SK-N-SH (cell line): ENCODE data around the gene ANO6. TPM values are rescaled to one million over a fixed set of nuclear protein-coding genes. Genes with fewer than 3 reads are reported as not detected.
A peak's percentile ranks its signal among the peaks of the same experiment; 100 is the strongest.

ENCODE experiments used
- CTCF ChIA-PET: fragments of 300-600, 350-600 bp; formaldehyde crosslinking; extraction: SDS; loops from one replicate; lab custom pipeline; 2021; lab: Yijun Ruan, JAX
- POLR2A ChIA-PET: fragments of 350-600 bp; sonication (Branson Sonifier 250); formaldehyde crosslinking; extraction: SDS; loops from one replicate; lab custom pipeline; 2020; ENCODE audit warnings: antibody characterized with exemption, inconsistent platforms; lab: Yijun Ruan, JAX
- DNase-seq: peaks from one replicate; pipeline ENCODE4 v3.0.0; 2012
- H2AFZ ChIP-seq: fragments of 200-600 bp; sonication (generic); 2 replicates; pipeline ENCODE4 v1.8.1; 2016; ENCODE audit warnings: antibody characterized with exemption, mild to moderate bottlenecking, low read depth
- H3F3A ChIP-seq: fragments of 200-600 bp; sonication (generic); replicated peaks from 2 replicates; pipeline ENCODE3; 2016; ENCODE audit warnings: antibody characterized with exemption, mild to moderate bottlenecking; ENCODE audit not compliant: insufficient read depth
- H3K27ac ChIP-seq, 2 experiments: fragments of 200-500 bp in 1 of 2; fragments of 200-600 bp in 1 of 2; sonication (Bioruptor generic) in 1 of 2; sonication (generic), shearing (Covaris generic) in 1 of 2; 2 replicates each; pipeline versions ENCODE4 v1.5.1 to v1.6.1; 2014 to 2016; ENCODE audit warnings: low read depth in 2 of 2, inconsistent platforms in 1 of 2, low read length in 1 of 2, mild to moderate bottlenecking in 1 of 2, mixed read lengths in 1 of 2
- H3K27me3 ChIP-seq: fragments of 200-600 bp; sonication (generic), shearing (Covaris generic); 2 replicates; pipeline ENCODE4 v1.6.1; 2016; ENCODE audit warnings: mixed run types; ENCODE audit not compliant: insufficient read depth
- H3K36me3 ChIP-seq, 2 experiments: fragments of 200-500 bp in 1 of 2; fragments of 200-600 bp in 1 of 2; sonication (Bioruptor generic) in 1 of 2; sonication (generic) in 1 of 2; replicated peaks in 1 of 2; 2 replicates each; pipeline versions ENCODE3 to v1.5.1; 2014 to 2016; ENCODE audit warnings: low read length in 1 of 2, mild to moderate bottlenecking in 1 of 2; ENCODE audit not compliant: insufficient read depth in 2 of 2, control insufficient read depth in 1 of 2
- H3K4me1 ChIP-seq, 2 experiments: fragments of 200-500 bp in 1 of 2; fragments of 200-600 bp in 1 of 2; sonication (Bioruptor generic) in 1 of 2; sonication (generic), shearing (Covaris generic) in 1 of 2; 2 replicates each; pipeline versions ENCODE4 v1.5.1 to v1.6.1; 2014 to 2016; ENCODE audit warnings: low read depth in 1 of 2, low read length in 1 of 2, mixed run types in 1 of 2; ENCODE audit not compliant: insufficient read depth in 2 of 2, control insufficient read depth in 1 of 2
- H3K4me2 ChIP-seq: fragments of 200-600 bp; sonication (generic), shearing (Covaris generic); 2 replicates; pipeline ENCODE4 v1.6.1; 2017; ENCODE audit warnings: mixed run types
- H3K4me3 ChIP-seq, 2 experiments: fragments of 200-500 bp in 1 of 2; fragments of 200-600 bp in 1 of 2; sonication (Bioruptor generic) in 1 of 2; sonication (generic), shearing (Covaris generic) in 1 of 2; 2 replicates each; pipeline versions ENCODE4 v1.5.1 to v1.8.1; 2014 to 2016; ENCODE audit warnings: low read depth in 2 of 2, inconsistent platforms in 1 of 2, low read length in 1 of 2, mild to moderate bottlenecking in 1 of 2, mixed read lengths in 1 of 2, moderate library complexity in 1 of 2
- H3K79me2 ChIP-seq: fragments of 200-600 bp; sonication (generic); 2 replicates; pipeline ENCODE4 v1.8.1; 2017; ENCODE audit warnings: mild to moderate bottlenecking; ENCODE audit not compliant: insufficient read depth
- H3K9ac ChIP-seq: fragments of 200-600 bp; sonication (generic); 2 replicates; pipeline ENCODE4 v1.6.1; 2017; ENCODE audit warnings: mixed run types
- H3K9me2 ChIP-seq: fragments of 200-600 bp; sonication (generic); 2 replicates; pipeline ENCODE4 v1.6.1; 2017; ENCODE audit warnings: mixed run types
- H3K9me3 ChIP-seq: fragments of 200-600 bp; sonication (generic); 2 replicates; pipeline ENCODE4 v1.6.1; 2017; ENCODE audit warnings: mixed run types, mild to moderate bottlenecking, moderate library complexity
- H4K20me1 ChIP-seq: fragments of 200-600 bp; sonication (generic); 2 replicates; pipeline ENCODE4 v1.6.1; 2017; ENCODE audit warnings: mild to moderate bottlenecking, mixed run types; ENCODE audit not compliant: insufficient read depth
- CTCF ChIP-seq: fragments of 200-600 bp; sonication (generic); IDR thresholded peaks from 2 replicates; pipeline ENCODE4 v1.6.1; 2017; ENCODE audit warnings: antibody characterized with exemption, mild to moderate bottlenecking, moderate library complexity
- EP300 ChIP-seq, 2 experiments: IDR thresholded peaks; 2 replicates each; pipeline versions ENCODE4 v1.4.0 to v1.6.1; 2012; ENCODE audit warnings: borderline replicate concordance in 1 of 2, low read depth in 1 of 2, low read length in 1 of 2
- EZH2phosphoT487 ChIP-seq: fragments of 200-600 bp; sonication (generic); IDR thresholded peaks from 2 replicates; pipeline ENCODE4 v1.6.1; 2017; ENCODE audit warnings: low read depth, mixed run types, mild to moderate bottlenecking, antibody characterized with exemption, moderate library complexity, borderline replicate concordance
- FOSL2 ChIP-seq: IDR thresholded peaks from 2 replicates; pipeline ENCODE4 v1.4.0; 2012; ENCODE audit warnings: low read depth, mild to moderate bottlenecking, moderate library complexity, borderline replicate concordance
- FOXM1 ChIP-seq: IDR thresholded peaks from 2 replicates; pipeline ENCODE4 v1.4.0; 2012; ENCODE audit warnings: low read depth, mild to moderate bottlenecking
- GABPA ChIP-seq: IDR thresholded peaks from 2 replicates; pipeline ENCODE4 v1.4.0; 2012; ENCODE audit warnings: low read depth, mild to moderate bottlenecking
- JUND ChIP-seq: IDR thresholded peaks from 2 replicates; pipeline ENCODE4 v1.4.0; 2012
- MXI1 ChIP-seq: IDR thresholded peaks from 2 replicates; pipeline ENCODE4 v1.6.1; 2012; ENCODE audit warnings: mild to moderate bottlenecking, low read depth, low read length, improper control_type of control experiment
- RFX5 ChIP-seq: IDR thresholded peaks from 2 replicates; pipeline ENCODE4 v1.6.1; 2012; ENCODE audit warnings: mild to moderate bottlenecking, improper control_type of control experiment, low read length
- RXRA ChIP-seq: IDR thresholded peaks from 2 replicates; pipeline ENCODE4 v1.4.0; 2012; ENCODE audit warnings: low read depth, mild to moderate bottlenecking, borderline replicate concordance
- SMC3 ChIP-seq: IDR thresholded peaks from 2 replicates; pipeline ENCODE4 v1.6.1; 2012; ENCODE audit warnings: low read depth, low read length, improper control_type of control experiment
- TAF1 ChIP-seq: IDR thresholded peaks from 2 replicates; pipeline ENCODE4 v1.6.1; 2012; ENCODE audit warnings: low read depth, mild to moderate bottlenecking, low read length, moderate library complexity, borderline replicate concordance
- USF2 ChIP-seq: fragments of 150-350 bp; IDR thresholded peaks from 2 replicates; pipeline ENCODE4 v1.6.1; 2017; ENCODE audit warnings: antibody characterized with exemption, low read length, low read depth, borderline replicate concordance
- WGBS: methylation state at CpG from one replicate; pipeline ENCODE4 v1.1.6; 2017; ENCODE audit warnings: low lambda C conversion rate; 5-methylcytosine and 5-hydroxymethylcytosine counted together
- polyA plus RNA-seq, 3 experiments: library from polyadenylated mRNA; depleted of rRNA; stranded (reverse); fragments of >200 nt; gene quantifications; 2 replicates each; pipeline ENCODE4 v1.2.3, GENCODE V29; 2012
- TF ChIP-seq, protein P1 (sequence below): IDR thresholded peaks from 2 replicates; pipeline ENCODE4 v1.4.0; 2012; ENCODE audit warnings: low read depth

ANO6 gene
- polyA plus RNA-seq, 1 of the 3 experiments (the other 2 are of a cell fraction) = 20.1 TPM

DNA sequence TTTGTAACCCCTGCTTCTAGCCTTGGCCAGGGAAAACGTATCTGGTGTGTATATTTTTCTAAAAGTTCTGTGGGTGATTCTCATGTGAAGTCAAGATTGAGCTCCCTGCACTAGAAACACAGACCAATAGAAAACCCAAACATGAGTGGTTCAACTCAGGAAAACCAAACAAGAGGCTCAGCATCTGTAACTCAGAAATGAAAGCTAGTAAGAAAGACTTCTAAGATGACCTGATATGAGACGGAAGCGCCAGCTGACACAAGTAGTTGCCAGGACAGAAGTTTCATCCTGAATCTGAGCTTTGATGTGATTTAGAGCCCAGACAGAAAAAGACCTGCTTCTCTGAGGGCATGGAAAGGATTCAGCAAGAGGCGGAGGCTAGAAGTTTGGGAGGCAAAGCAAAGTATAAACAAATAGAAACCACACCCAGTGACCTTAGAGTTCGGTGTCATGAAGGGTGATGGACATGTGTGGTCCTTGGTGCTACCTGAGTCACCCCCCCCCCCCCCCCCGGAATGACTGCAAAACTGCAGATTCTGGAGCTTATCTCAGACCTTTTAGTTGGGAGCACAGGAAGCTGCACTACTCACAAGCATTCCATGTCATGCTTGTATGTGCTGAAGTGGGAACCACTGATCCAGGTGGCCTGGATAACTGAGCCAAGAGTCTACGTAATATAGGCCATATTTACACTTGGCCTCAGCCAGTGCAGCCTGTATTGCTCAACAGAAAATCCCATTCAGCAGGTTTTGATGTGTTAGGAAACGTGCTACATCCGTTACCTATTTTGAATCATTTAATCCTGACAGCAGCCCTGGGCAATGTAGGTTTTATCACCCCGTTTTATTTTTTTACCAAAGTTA is 191.3 kb downstream of the ANO6 start:
- H3K4me1 ChIP-seq = peaks cover 0 to 22% of the 10 kb centered on the region in 2 experiments; a peak in 2 of 4 replicates
- no peak overlapping the region for H2AFZ ChIP-seq
- no peak overlapping the region for H3K9ac ChIP-seq
- H3K9me3 ChIP-seq = no peaks in the 10 kb centered on the region
- no peak overlapping the region for H3K27ac ChIP-seq
- no peaks in the 10 kb centered on the region for H3K27me3 ChIP-seq
- DNase-seq = no peak
- H3F3A ChIP-seq = peaks cover 5% of the 10 kb centered on the region
- no peaks in the 10 kb centered on the region for H3K79me2 ChIP-seq
- H3K4me2 ChIP-seq = no peak overlapping the region
- no peaks in the 10 kb centered on the region for H4K20me1 ChIP-seq
- WGBS = 93% methylated on average over 10 of the region's 10 CpGs
- no peak overlapping the region for H3K4me3 ChIP-seq
- peaks cover 82% of the 10 kb centered on the region in 2 experiments for H3K36me3 ChIP-seq
- POLR2A ChIA-PET = no interaction called here
- CTCF ChIA-PET = interaction anchor here (1.3 to 2.0 kb wide), 2 partner anchors 15 to 19 kb away, joined by 3 to 6 read pairs; no protein-coding TSS in a partner anchor
- TF ChIP-seq GABPA = no peak
- TF ChIP-seq USF2 = no peak
- no peak for TF ChIP-seq FOSL2
- TF ChIP-seq, protein P1, sequence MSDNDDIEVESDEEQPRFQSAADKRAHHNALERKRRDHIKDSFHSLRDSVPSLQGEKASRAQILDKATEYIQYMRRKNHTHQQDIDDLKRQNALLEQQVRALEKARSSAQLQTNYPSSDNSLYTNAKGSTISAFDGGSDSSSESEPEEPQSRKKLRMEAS = no peak
- TF ChIP-seq RFX5 = no peak
- H3K9me2 ChIP-seq = no peaks in the 10 kb centered on the region

- TF ChIP-seq RXRA (no peak), EP300 (IDR thresholded peaks at IDR 0.05; ENCODE audit: borderline replicate concordance in 1 of 2, low read depth in 1 of 2, low read length in 1 of 2) (no peak), JUND (no peak), EZH2phosphoT487 (no peak), GABPA (no peak), TAF1 (no peak), MXI1 (no peak), FOXM1 (no peak), CTCF (no peak), SMC3 (no peak)
- TF ChIP-seq, protein P1 = no peak
- TF ChIP-seq, all 33 proteins: peak for 0
- Histone ChIP-seq H3K79me2 (no peaks in the 10 kb centered on the region; the same call in 1 of the 2 replicates), H3K4me3 (no peak overlapping the region), H3K36me3 (peaks cover 82% of the 10 kb centered on the region in 2 experiments), H3K27me3 (no peaks in the 10 kb centered on the region), H3K9me3 (no peaks in the 10 kb centered on the region), H3K9ac (no peak overlapping the region), H2AFZ (no peak overlapping the region), H4K20me1 (no peaks in the 10 kb centered on the region), H3K4me1 (peaks cover 0 to 20% of the 10 kb centered on the region in 2 experiments; a peak in 2 of 4 replicates), H3K27ac (peak overlapping the region in 1 of 2 experiments; percentile 56; a peak in 2 of 4 replicates), H3K9me2 (no peaks in the 10 kb centered on the region), H3F3A (peaks cover 5% of the 10 kb centered on the region), H3K4me2 (no peak overlapping the region)
- 90% methylated on average over 10 of the region's 10 CpGs for WGBS
- no peak for DNase-seq
- POLR2A ChIA-PET = no interaction called here
- CTCF ChIA-PET = interaction anchor here (0.8 to 1.8 kb wide), 2 partner anchors 19 to 139 kb away, joined by 4 to 8 read pairs; no protein-coding TSS in a partner anchor
Measured at GRCh38 chr12:45407981-45408728, 192.3 kb downstream of the ANO6 start.
